Measurements from ENCODE around the gene EIF3J.
"Not testable (repeated sequence)": the region's sequence is repeated elsewhere in the genome, so short reads cannot be mapped to it uniquely, and the experiment has no call there.

Gene EIF3J

GRCh38 chr15:44536302-44536961 is 515 bp upstream of the EIF3J start:
- CTCF ChIA-PET: interaction anchor here (1.0 to 3.0 kb wide), 2 partner anchors 10 to 17 kb away, joined by 3 to 15 read pairs; no protein-coding TSS in a partner anchor
- DNase-seq (ENCODE audit: low read depth, low spot score): peak; percentile 37
- peak overlapping the region; percentile 78 for H3K4me3 ChIP-seq (ENCODE audit: low read depth, low read length)
- TF ChIP-seq, protein P1, sequence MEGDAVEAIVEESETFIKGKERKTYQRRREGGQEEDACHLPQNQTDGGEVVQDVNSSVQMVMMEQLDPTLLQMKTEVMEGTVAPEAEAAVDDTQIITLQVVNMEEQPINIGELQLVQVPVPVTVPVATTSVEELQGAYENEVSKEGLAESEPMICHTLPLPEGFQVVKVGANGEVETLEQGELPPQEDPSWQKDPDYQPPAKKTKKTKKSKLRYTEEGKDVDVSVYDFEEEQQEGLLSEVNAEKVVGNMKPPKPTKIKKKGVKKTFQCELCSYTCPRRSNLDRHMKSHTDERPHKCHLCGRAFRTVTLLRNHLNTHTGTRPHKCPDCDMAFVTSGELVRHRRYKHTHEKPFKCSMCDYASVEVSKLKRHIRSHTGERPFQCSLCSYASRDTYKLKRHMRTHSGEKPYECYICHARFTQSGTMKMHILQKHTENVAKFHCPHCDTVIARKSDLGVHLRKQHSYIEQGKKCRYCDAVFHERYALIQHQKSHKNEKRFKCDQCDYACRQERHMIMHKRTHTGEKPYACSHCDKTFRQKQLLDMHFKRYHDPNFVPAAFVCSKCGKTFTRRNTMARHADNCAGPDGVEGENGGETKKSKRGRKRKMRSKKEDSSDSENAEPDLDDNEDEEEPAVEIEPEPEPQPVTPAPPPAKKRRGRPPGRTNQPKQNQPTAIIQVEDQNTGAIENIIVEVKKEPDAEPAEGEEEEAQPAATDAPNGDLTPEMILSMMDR (IDR thresholded peaks at IDR 0.05; ENCODE audit: insufficient read depth, low read length, missing control alignments): peak; percentile 62
- POLR2A ChIA-PET: interaction anchor here (0.6 to 1.5 kb wide), 9 partner anchors 9 to 712 kb away, joined by 3 to 12 read pairs (median 5); partner anchors contain the start of genes GOLM2 and MFAP1

DNA sequence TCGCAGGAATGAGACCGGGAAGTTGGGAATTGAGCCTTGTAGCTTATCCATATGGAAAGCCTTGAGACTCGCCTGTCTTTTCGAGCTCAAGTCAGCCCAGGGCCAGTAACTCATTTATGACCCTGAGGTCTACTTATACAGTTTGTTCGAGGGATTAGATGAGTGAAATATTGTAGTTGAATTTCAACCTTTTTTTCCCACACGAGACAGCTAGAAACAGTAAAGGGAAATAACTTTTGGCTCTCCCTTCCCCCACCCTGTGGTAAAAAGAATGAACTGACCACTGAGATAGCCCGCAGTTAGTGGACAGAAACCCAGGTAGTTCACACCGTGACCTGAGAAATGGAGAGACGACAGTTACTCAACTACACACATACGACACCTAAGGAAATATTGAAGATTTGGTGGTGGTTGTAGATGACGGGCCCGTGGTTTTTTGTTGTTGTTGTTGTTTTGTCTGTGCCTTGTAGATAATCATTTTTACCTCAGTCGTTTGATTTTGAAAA is 841 bp downstream of the EIF3J start:
- ChIA-PET POLR2A (interaction anchor here (1.2 kb wide), 1 partner anchor 713 kb away, joined by 3 read pairs; the partner anchor contains the start of gene MFAP1), CTCF (interaction anchor here (1.2 to 3.0 kb wide), 2 partner anchors 9 to 713 kb away, joined by 3 to 15 read pairs; partner anchors contain the start of gene MFAP1)
- DNase-seq (ENCODE audit: low read depth, low spot score): no peak
- TF ChIP-seq, protein P1 (IDR thresholded peaks at IDR 0.05; ENCODE audit: insufficient read depth, low read length, missing control alignments): no peak
- H3K4me3 ChIP-seq (ENCODE audit: low read depth, low read length): peak overlapping the region; percentile 84

GRCh38 chr15:44541282-44541958 is 4.5 kb downstream of the EIF3J start:
- TF ChIP-seq, protein P1 (IDR thresholded peaks at IDR 0.05; ENCODE audit: insufficient read depth, low read length, missing control alignments): no peak
- DNase-seq (ENCODE audit: low read depth, low spot score): peak; percentile 59
- no peak overlapping the region for H3K4me3 ChIP-seq (ENCODE audit: low read depth, low read length)
- ChIA-PET POLR2A (no interaction called here), CTCF (interaction anchor here (1.4 to 2.3 kb wide), 2 partner anchors 9 to 36 kb away, joined by 4 to 8 read pairs; no protein-coding TSS in a partner anchor)

DNA sequence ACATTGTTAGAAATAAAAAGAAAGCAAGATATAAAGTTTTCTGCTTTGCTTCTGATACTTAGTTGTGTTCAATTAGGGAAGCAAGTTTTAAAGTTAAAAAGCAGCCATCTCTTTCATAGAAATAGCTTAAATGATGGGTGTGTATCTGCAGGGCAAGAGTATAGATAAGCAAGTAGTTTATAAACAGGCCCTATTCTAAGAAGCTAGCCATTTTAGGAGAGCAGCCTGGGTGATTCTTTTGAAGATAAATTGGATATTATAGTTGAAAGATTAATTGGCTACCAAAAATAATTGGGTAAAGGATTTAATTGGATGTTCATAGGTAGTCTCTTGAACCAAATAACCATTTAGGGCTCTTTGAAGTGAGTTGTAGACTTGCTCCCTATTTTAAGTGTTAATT is 5.6 kb downstream of the EIF3J start:
- TF ChIP-seq, protein P1 (IDR thresholded peaks at IDR 0.05; ENCODE audit: insufficient read depth, low read length, missing control alignments): no peak
- no peak for DNase-seq (ENCODE audit: low read depth, low spot score)
- H3K4me3 ChIP-seq (ENCODE audit: low read depth, low read length): no peak overlapping the region
- ChIA-PET CTCF (interaction anchor here (1.3 to 2.3 kb wide), 2 partner anchors 8 to 639 kb away, joined by 4 to 8 read pairs; no protein-coding TSS in a partner anchor), POLR2A (no interaction called here)

GRCh38 chr15:44544745-44545144 is 7.8 kb downstream of the EIF3J start:
- POLR2A ChIA-PET; H3K4me3 ChIP-seq (ENCODE audit: low read depth, low read length); DNase-seq (ENCODE audit: low read depth, low spot score): not testable (repeated sequence)
- CTCF ChIA-PET: interaction anchor here (1.0 to 3.4 kb wide), 3 partner anchors 11 to 672 kb away, joined by 3 to 21 read pairs (median 6); no protein-coding TSS in a partner anchor

GRCh38 chr15:44545913-44546802 is 9.2 kb downstream of the EIF3J start:
- no peak for DNase-seq (ENCODE audit: low read depth, low spot score)
- TF ChIP-seq, protein P1 (IDR thresholded peaks at IDR 0.05; ENCODE audit: insufficient read depth, low read length, missing control alignments): no peak
- CTCF ChIA-PET: interaction anchor here (0.7 to 3.4 kb wide), 8 partner anchors 9 to 674 kb away, joined by 3 to 21 read pairs (median 6); partner anchors contain the start of gene EIF3J
- H3K4me3 ChIP-seq (ENCODE audit: low read depth, low read length): no peak overlapping the region
- POLR2A ChIA-PET: interaction anchor here (0.6 to 2.0 kb wide), 4 partner anchors 9 to 1041 kb away, joined by 3 to 7 read pairs (median 3); partner anchors contain the start of genes BLOC1S6 and EIF3J

GRCh38 chr15:44549152-44549551 is 12.2 kb downstream of the EIF3J start:
- H3K4me3 ChIP-seq (ENCODE audit: low read depth, low read length); DNase-seq (ENCODE audit: low read depth, low spot score); POLR2A ChIA-PET: not testable (repeated sequence)
- CTCF ChIA-PET: interaction anchor here (1.2 to 1.7 kb wide), 3 partner anchors 11 to 677 kb away, joined by 4 to 8 read pairs (median 4); no protein-coding TSS in a partner anchor

Data from AG04449 (cell line).